ACHN (cell line): ENCODE measurements around the gene MRPL30.
"Not testable (repeated sequence)": the region's sequence is repeated elsewhere in the genome, so short reads cannot be mapped to it uniquely, and the experiment has no call there.

Experiments used
- DNase-seq: peaks from one replicate; pipeline ENCODE4 v3.0.0-alpha.2; 2015
- in situ Hi-C: cut with HindIII; loops from 2 replicates; pipeline ENCODE4 v1.10.0; 2017; ENCODE audit warnings: low sequenced_read_pairs, low pct_ligation_motif_present, low pct_unique_long_range_greater_than_20kb

Gene MRPL30

GRCh38 chr2:99180755-99181623 lies at the start of gene MRPL30, which contains the start of gene MITD1:
MRPL30 (plus strand) TSS chr2:99181184; CDS start chr2:99186204, 5,020 bp downstream.
MITD1 (minus strand) TSS chr2:99181058; CDS start chr2:99180981, 77 bp downstream.
- in situ Hi-C loops = no loop called here
- peak; percentile 98 for DNase-seq

- in situ Hi-C loops, DNase-seq: not testable (repeated sequence)
Measured at GRCh38 chr2:99135044-99135556, 45.9 kb upstream of the MRPL30 start.

- DNase-seq = peak; percentile 35
- in situ Hi-C loops = no loop called here
Measured at GRCh38 chr2:99139003-99139402, 42.0 kb upstream of the MRPL30 start.

GRCh38 chr2:99140056-99140859 lies 40.7 kb upstream of the MRPL30 start:
- in situ Hi-C loops = no loop called here
- peak; percentile 73 for DNase-seq

- in situ Hi-C loops = no loop called here
- DNase-seq = no peak
Measured at GRCh38 chr2:99140860-99141109, 40.2 kb upstream of the MRPL30 start.

DNA sequence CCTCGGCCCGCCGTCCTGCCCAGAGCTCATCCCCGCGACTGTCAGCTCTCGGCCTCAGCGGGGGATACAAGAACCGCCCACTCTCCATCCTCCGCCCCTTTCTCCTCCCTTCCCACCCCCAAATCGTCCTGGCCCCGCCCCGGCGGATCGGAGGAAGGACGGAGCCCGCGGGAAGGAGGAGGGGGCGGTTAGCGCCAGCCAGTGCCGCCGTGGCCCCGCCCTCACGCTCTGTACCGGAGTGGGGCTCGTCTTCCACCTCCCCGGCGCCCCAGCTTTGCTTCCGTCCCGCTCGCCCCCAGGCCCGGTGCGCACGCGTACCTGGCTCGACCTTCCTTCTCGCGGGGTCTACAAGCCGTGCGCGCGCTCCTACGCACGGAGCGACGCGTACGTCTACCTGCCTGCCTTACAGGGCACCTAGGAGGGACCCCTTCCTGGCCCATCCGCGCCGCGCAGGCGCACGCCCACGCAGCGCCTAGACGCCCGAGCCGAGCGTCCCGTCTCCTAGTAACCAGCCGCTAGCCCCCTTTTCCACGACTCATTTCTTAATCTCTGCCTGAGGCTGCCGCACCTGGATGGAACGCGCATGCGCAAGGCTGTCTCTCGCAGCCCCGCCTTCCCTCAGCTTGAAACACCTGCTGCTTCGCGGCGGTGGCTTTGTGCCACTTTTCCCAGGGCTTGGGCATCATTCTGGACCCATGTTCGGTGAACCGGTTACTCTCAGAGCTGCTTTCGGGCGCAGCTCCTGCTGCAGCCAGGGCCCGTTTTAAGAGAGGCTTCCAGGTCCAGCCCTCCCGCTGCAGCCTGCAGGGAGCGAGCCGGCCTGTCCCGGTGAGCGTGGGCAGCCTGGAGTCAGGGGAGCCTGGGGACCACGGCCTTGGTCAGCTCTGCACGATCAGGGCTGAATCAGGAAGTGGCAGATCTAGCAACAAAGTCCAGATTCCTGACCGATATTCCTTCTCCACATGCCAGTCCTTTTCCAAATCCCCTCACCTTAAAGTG lies 39.6 kb upstream of the MRPL30 start, which contains the start of gene C2orf15:
Gene C2orf15 (plus strand): TSS at position 598 of the 999 bp plus-strand sequence. CDS start 8,852 bp downstream, outside the sequence.
- in situ Hi-C loops = no loop called here
- peak; percentile 96 for DNase-seq

DNA sequence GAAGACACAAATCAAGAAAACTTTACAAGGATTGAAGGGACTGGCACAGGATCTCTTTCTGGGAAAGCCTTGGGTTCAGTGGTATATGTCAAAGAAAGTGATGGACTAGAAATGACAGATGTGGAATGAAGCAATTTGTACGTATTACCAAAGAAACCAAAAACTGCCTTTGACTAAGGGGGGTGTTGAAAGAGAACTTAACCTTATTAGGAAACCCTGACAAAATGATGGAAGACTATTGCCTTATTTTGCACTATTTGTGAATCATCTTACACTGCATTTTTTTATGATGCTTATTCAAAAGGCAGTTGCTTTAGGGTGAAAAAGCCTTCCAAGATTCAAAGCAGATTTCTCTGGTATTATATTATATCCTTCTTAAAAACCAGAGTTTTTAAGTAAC lies 30.3 kb upstream of the MRPL30 start:
- DNase-seq = no peak
- in situ Hi-C loops = no loop called here

DNA sequence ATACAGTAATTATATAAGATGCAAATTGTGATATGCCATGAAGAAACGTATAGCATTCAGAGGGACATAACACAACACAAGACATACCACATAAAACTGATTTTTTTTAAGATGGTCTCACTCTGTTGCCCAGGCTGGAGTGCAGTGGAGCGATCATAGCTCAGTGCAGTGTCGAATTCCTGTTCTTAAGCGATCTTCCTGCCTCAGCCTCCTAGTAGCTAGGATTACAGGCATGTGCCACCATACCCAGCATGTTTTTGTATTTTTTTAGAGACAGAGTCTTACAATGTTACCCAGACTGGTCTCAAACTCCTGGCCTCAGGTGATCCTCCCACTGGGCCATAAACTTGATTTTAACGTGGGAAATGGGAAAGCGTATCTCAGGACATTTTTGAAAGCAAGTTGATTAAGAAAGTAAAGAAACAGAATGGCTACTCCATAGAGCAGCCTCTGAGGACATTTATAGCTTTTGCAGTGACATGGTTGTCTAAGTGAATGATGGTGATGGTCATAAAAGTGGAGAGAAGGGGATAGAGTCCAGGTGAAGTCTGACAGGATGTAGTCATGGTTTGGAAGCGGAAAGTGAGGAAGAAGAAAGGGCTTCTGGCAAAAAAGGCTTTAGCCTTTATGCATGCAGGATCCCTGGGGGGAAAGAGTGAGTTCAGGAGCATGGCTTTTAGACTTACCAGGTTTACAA lies 28.6 kb upstream of the MRPL30 start:
- in situ Hi-C loops = no loop called here
- DNase-seq = no peak

GRCh38 chr2:99153921-99154604 lies 26.9 kb upstream of the MRPL30 start:
- peak; percentile 18 for DNase-seq
- in situ Hi-C loops = no loop called here

- in situ Hi-C loops = no loop called here
- DNase-seq = peak; percentile 96
Measured at GRCh38 chr2:99154643-99155536, 26.1 kb upstream of the MRPL30 start, which contains the start of the genes LIPT1 and TSGA10. LIPT1 (plus strand) TSS chr2:99154967; CDS start chr2:99161958, 6,991 bp downstream. TSGA10 (minus strand) TSS chr2:99154942; CDS start chr2:99109439, 45,503 bp downstream.

GRCh38 chr2:99156891-99157290 lies 24.1 kb upstream of the MRPL30 start:
- in situ Hi-C loops = no loop called here
- no peak for DNase-seq

- in situ Hi-C loops = no loop called here
- no peak for DNase-seq
Measured at GRCh38 chr2:99158599-99158998, 22.4 kb upstream of the MRPL30 start.

DNA sequence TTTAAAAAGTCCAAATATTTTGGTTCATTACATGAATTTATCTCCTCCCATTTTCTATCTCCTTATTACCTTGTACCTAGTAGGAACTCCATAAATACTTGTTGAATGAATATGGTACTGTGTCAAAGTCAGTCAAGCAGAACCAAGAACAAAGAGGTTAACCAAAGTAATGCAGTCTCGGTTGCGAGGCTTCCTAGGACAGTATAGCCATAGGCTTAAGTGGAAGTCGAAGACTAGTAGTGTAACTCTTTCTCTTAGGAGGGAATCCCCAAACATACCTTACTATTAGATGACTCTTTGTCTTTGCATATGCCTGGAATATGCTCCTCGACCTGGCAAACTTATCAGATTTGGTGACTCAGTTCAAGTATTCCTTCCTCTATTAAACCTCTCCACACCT lies 21.4 kb upstream of the MRPL30 start:
- DNase-seq = no peak
- in situ Hi-C loops = no loop called here

DNA sequence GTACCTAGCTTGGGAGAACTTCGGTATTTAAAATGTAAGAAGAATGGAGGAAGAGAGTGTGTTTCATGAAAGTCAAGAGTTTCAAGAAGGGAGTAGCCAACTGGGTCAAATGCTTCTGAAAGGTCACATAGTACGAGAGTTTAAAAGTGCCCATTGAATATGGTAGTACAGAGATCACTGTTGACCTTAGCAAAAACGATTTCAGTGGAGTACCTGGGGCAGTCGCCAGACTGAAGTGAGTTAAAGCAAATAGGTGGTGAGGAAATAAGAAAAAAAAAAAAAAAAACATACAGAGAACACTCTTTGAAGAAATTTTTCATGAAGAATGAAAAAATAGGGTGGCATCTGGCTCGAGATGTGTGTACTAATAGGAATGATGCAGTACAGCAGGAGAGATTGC lies 14.8 kb upstream of the MRPL30 start:
- no peak for DNase-seq
- in situ Hi-C loops = no loop called here

DNA sequence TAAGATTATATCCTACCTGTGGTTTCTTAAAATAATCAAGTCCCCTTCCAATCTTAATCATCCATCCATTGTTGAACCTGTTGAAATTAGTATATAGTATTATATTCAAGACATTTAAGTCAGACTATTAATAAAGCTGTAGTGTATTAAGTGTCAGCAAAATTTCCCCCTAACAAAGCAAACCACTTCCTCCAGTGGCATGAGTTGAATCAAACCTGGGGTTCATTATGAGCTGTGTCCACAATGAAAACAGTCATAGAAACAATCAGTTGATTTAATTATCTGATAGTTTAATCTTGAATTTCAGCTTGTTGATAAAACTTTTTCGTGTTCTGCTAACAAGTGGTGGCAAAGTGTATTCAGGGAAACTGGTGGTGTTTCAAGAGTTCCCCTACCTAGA lies 11.4 kb upstream of the MRPL30 start:
- no peak for DNase-seq
- in situ Hi-C loops = no loop called here
